Measurements from ENCODE around the gene DDB1. TPM values are rescaled to one million over a fixed set of nuclear protein-coding genes. Genes with fewer than 3 reads are reported as not detected.

Gene DDB1
- total RNA-seq: 321 and 393 TPM in 2 replicates
- polyA plus RNA-seq: 286 and 304 TPM in 2 replicates

DNA sequence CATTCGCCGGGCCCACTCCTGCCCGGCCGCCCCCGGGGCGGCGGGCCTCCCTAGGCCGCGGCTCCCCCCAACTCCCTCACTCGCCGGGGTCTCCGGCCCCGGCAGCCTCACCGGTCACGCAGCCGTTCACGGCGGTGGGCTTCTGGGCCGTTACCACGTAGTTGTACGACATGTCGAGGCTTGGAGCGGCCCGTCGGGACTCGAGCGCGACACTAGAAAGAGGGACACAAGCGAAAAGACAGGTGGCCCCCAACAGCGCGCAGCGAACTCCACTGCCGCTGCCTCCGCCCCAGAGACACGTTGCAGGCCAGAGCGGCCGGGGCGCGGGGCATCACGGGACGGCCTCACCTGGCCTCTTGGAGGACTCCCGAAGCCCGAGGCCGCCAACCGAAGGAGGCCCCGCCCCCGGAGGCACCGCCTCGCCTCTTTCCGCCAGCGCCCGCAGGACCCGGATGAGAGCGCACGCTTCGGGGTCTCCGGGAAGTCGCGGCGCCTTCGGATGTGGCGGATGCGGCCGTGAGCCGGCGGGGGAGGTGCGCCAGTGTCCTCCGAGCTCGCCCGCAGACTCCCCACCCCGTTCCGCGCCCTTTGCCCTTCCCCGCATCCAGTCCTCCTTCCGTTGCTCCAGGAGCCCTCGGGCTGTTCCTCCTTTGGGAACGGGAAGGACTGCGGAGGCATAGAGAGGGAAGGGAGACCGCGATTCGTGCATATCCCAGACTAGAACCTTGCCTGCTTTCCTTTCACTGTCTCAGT lies at the start of gene DDB1, which contains the start of gene TKFC:
Gene DDB1, minus strand, starts transcription at position 309 of the 753 bp plus-strand sequence. Its CDS starts 137 bp downstream, at position 172.
Gene TKFC, plus strand, starts transcription at position 432 of the 753 bp plus-strand sequence. CDS start 1,501 bp downstream, outside the sequence.
- Histone ChIP-seq H3K27ac (peak within 1 kb of the TSS; percentile 95), H3K27me3 (no peaks in the 10 kb centered on the region), H3K36me3 (peaks cover 12% of the 10 kb centered on the region), H3K9me3 (ENCODE audit: low read depth) (no peaks in the 10 kb centered on the region), H3K4me3 (peak within 1 kb of the TSS; percentile 95), H3K4me1 (ENCODE audit: low read depth) (peaks cover 13% of the 10 kb centered on the region)
- TF ChIP-seq, protein P1, sequence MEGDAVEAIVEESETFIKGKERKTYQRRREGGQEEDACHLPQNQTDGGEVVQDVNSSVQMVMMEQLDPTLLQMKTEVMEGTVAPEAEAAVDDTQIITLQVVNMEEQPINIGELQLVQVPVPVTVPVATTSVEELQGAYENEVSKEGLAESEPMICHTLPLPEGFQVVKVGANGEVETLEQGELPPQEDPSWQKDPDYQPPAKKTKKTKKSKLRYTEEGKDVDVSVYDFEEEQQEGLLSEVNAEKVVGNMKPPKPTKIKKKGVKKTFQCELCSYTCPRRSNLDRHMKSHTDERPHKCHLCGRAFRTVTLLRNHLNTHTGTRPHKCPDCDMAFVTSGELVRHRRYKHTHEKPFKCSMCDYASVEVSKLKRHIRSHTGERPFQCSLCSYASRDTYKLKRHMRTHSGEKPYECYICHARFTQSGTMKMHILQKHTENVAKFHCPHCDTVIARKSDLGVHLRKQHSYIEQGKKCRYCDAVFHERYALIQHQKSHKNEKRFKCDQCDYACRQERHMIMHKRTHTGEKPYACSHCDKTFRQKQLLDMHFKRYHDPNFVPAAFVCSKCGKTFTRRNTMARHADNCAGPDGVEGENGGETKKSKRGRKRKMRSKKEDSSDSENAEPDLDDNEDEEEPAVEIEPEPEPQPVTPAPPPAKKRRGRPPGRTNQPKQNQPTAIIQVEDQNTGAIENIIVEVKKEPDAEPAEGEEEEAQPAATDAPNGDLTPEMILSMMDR (IDR thresholded peaks at IDR 0.05; ENCODE audit: low read depth, low read length): no peak
- peak; percentile 93 to 97 for DNase-seq (ENCODE audit: low read depth in 1 of 2, low spot score in 1 of 2)

- Histone ChIP-seq H3K4me3 (no peak overlapping the region), H3K9me3 (ENCODE audit: low read depth) (no peaks in the 10 kb centered on the region), H3K4me1 (ENCODE audit: low read depth) (no peaks in the 10 kb centered on the region), H3K27ac (no peak overlapping the region), H3K36me3 (peaks cover 5% of the 10 kb centered on the region), H3K27me3 (no peaks in the 10 kb centered on the region)
- TF ChIP-seq, protein P1 (IDR thresholded peaks at IDR 0.05; ENCODE audit: low read depth, low read length): no peak
- no peak for DNase-seq (ENCODE audit: low read depth in 1 of 2, low spot score in 1 of 2)
These were observed 48.0 kb upstream of the DDB1 start for GRCh38 chr11:61380884-61381283.

DNA sequence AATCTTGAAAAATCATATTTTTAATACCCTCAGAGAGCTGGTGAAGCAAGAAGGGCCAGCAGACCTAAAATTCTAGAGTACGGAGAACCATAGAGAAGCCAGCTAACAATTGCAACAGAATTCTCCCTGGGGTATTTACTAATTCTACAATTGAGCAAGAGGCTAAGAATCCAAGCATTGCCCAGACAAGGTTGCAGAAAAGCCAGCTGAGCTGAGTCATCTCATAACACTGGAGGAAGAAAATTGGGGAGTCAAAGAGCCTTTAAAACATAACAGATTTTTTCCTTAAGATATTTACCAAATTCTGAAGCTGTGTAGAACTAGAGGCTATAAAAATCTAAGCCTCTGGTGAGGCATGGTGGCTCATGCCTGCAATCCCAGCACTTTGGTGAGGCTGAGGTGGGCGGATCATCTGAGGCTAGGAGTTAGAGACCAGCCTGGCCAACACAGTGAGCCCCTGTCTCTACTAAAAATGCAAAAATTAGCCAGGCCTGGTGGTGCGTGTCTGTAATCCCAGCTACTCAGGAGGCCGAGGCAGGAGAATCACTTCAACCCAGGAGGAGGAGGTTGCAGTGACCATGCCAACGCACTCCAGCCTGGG lies 45.9 kb upstream of the DDB1 start:
- no peak overlapping the region for H3K27ac ChIP-seq
- no peaks in the 10 kb centered on the region for H3K27me3 ChIP-seq
- no peak overlapping the region for H3K4me3 ChIP-seq
- peak in 1 of 2 donors; percentile 97 for DNase-seq (ENCODE audit: low read depth in 1 of 2, low spot score in 1 of 2)
- H3K36me3 ChIP-seq: peaks cover 5% of the 10 kb centered on the region
- TF ChIP-seq, protein P1 (IDR thresholded peaks at IDR 0.05; ENCODE audit: low read depth, low read length): no peak
- H3K4me1 ChIP-seq (ENCODE audit: low read depth): no peaks in the 10 kb centered on the region
- H3K9me3 ChIP-seq (ENCODE audit: low read depth): no peaks in the 10 kb centered on the region

- H3K27ac ChIP-seq: no peak overlapping the region
- no peaks in the 10 kb centered on the region for H3K9me3 ChIP-seq (ENCODE audit: low read depth)
- TF ChIP-seq, protein P1 (IDR thresholded peaks at IDR 0.05; ENCODE audit: low read depth, low read length): no peak
- H3K27me3 ChIP-seq: no peaks in the 10 kb centered on the region
- peaks cover 5% of the 10 kb centered on the region for H3K36me3 ChIP-seq
- no peak overlapping the region for H3K4me3 ChIP-seq
- no peak for DNase-seq (ENCODE audit: low read depth in 1 of 2, low spot score in 1 of 2)
- H3K4me1 ChIP-seq (ENCODE audit: low read depth): no peaks in the 10 kb centered on the region
These were observed 44.7 kb upstream of the DDB1 start for GRCh38 chr11:61377461-61378160.

- no peaks in the 10 kb centered on the region for H3K9me3 ChIP-seq (ENCODE audit: low read depth)
- no peak overlapping the region for H3K4me3 ChIP-seq
- peaks cover 8% of the 10 kb centered on the region for H3K36me3 ChIP-seq
- no peaks in the 10 kb centered on the region for H3K4me1 ChIP-seq (ENCODE audit: low read depth)
- H3K27ac ChIP-seq: no peak overlapping the region
- TF ChIP-seq, protein P1 (IDR thresholded peaks at IDR 0.05; ENCODE audit: low read depth, low read length): no peak
- peak in 1 of 2 donors; percentile 50 for DNase-seq (ENCODE audit: low read depth in 1 of 2, low spot score in 1 of 2)
- H3K27me3 ChIP-seq: no peaks in the 10 kb centered on the region
These were observed 42.8 kb upstream of the DDB1 start for GRCh38 chr11:61375761-61376108.
